Stimulated activated memory B cell treated with anti-CD40 and anti-IgM and Interleukin-4, amounts not matched to agents 10 μg/mL and 1 μg/mL and 100 μg/mL, for 72 hours (primary cell): ENCODE measurements around the gene LRRC53.

Experiments
- ATAC-seq: fragments of 150-1000 bp; cut with Tn5 transposase; 2 replicates; pipeline ENCODE4 v1.10.0; 2021
- H3K27ac Mint-ChIP-seq: one replicate; pipeline ENCODE4 v1.8.0; 2022; ENCODE audit warnings: mild to moderate bottlenecking, mixed read lengths
- H3K27me3 Mint-ChIP-seq: one replicate; pipeline ENCODE4 v1.8.0; 2022; ENCODE audit warnings: mixed read lengths
- H3K36me3 Mint-ChIP-seq: one replicate; pipeline ENCODE4 v1.8.0; 2022; ENCODE audit warnings: mixed read lengths
- H3K4me1 Mint-ChIP-seq: one replicate; pipeline ENCODE4 v1.8.0; 2022; ENCODE audit warnings: mixed read lengths
- H3K4me3 Mint-ChIP-seq: one replicate; pipeline ENCODE4 v1.8.0; 2022; ENCODE audit warnings: mild to moderate bottlenecking, moderate library complexity, mixed read lengths
- H3K9me3 Mint-ChIP-seq: one replicate; pipeline ENCODE4 v1.8.0; 2022; ENCODE audit warnings: mixed read lengths

LRRC53 gene

GRCh38 chr1:74505928-74506710 is 6.3 kb downstream of the LRRC53 start:
- Mint-ChIP-seq H3K27me3 (no peaks in the 10 kb centered on the region), H3K4me1 (peaks cover 6% of the 10 kb centered on the region), H3K9me3 (no peaks in the 10 kb centered on the region), H3K27ac (no peak overlapping the region), H3K36me3 (no peaks in the 10 kb centered on the region), H3K4me3 (no peak overlapping the region)
- no peak for ATAC-seq

- H3K27me3 Mint-ChIP-seq, result no peaks in the 10 kb centered on the region
- no peak for ATAC-seq
- H3K36me3 Mint-ChIP-seq, result no peaks in the 10 kb centered on the region
- peaks cover 6% of the 10 kb centered on the region for H3K4me1 Mint-ChIP-seq
- H3K4me3 Mint-ChIP-seq, result no peak overlapping the region
- H3K9me3 Mint-ChIP-seq, result no peaks in the 10 kb centered on the region
- H3K27ac Mint-ChIP-seq, result no peak overlapping the region
Observed at GRCh38 chr1:74504933-74505512, 7.4 kb downstream of the LRRC53 start.

- H3K27ac Mint-ChIP-seq, result no peak overlapping the region
- H3K4me1 Mint-ChIP-seq, result peaks cover 6% of the 10 kb centered on the region
- H3K27me3 Mint-ChIP-seq, result no peaks in the 10 kb centered on the region
- H3K9me3 Mint-ChIP-seq, result no peaks in the 10 kb centered on the region
- H3K4me3 Mint-ChIP-seq, result no peak overlapping the region
- no peaks in the 10 kb centered on the region for H3K36me3 Mint-ChIP-seq
- peak; percentile 67 for ATAC-seq
Observed at GRCh38 chr1:74504125-74504932, 8.1 kb downstream of the LRRC53 start.

- H3K9me3 Mint-ChIP-seq, result no peaks in the 10 kb centered on the region
- peaks cover 6% of the 10 kb centered on the region for H3K4me1 Mint-ChIP-seq
- no peak overlapping the region for H3K27ac Mint-ChIP-seq
- peak; percentile 67 for ATAC-seq
- no peak overlapping the region for H3K4me3 Mint-ChIP-seq
- no peaks in the 10 kb centered on the region for H3K27me3 Mint-ChIP-seq
- H3K36me3 Mint-ChIP-seq, result no peaks in the 10 kb centered on the region
Observed at GRCh38 chr1:74502858-74503257, 9.6 kb downstream of the LRRC53 start.

- ATAC-seq, result no peak
- Mint-ChIP-seq H3K4me3 (no peak overlapping the region), H3K27ac (no peak overlapping the region), H3K4me1 (peaks cover 6% of the 10 kb centered on the region), H3K27me3 (no peaks in the 10 kb centered on the region), H3K9me3 (no peaks in the 10 kb centered on the region), H3K36me3 (no peaks in the 10 kb centered on the region)
Observed at GRCh38 chr1:74502432-74502831, 10.0 kb downstream of the LRRC53 start.

- Mint-ChIP-seq H3K27ac (no peak overlapping the region), H3K4me1 (peaks cover 6% of the 10 kb centered on the region), H3K36me3 (no peaks in the 10 kb centered on the region), H3K9me3 (no peaks in the 10 kb centered on the region), H3K27me3 (no peaks in the 10 kb centered on the region), H3K4me3 (no peak overlapping the region)
- ATAC-seq, result no peak
Observed at GRCh38 chr1:74498901-74499300, 13.5 kb downstream of the LRRC53 start.

GRCh38 chr1:74496669-74497068 is 15.7 kb downstream of the LRRC53 start:
- no peak overlapping the region for H3K27ac Mint-ChIP-seq
- H3K4me1 Mint-ChIP-seq, result no peaks in the 10 kb centered on the region
- no peaks in the 10 kb centered on the region for H3K9me3 Mint-ChIP-seq
- no peaks in the 10 kb centered on the region for H3K36me3 Mint-ChIP-seq
- no peak for ATAC-seq
- H3K27me3 Mint-ChIP-seq, result no peaks in the 10 kb centered on the region
- no peak overlapping the region for H3K4me3 Mint-ChIP-seq

GRCh38 chr1:74486036-74486435 is 26.4 kb downstream of the LRRC53 start:
- ATAC-seq, result no peak
- no peaks in the 10 kb centered on the region for H3K4me1 Mint-ChIP-seq
- no peaks in the 10 kb centered on the region for H3K36me3 Mint-ChIP-seq
- no peaks in the 10 kb centered on the region for H3K9me3 Mint-ChIP-seq
- H3K27me3 Mint-ChIP-seq, result peaks cover 3% of the 10 kb centered on the region
- H3K27ac Mint-ChIP-seq, result no peak overlapping the region
- no peak overlapping the region for H3K4me3 Mint-ChIP-seq

GRCh38 chr1:74485622-74486021 is 26.8 kb downstream of the LRRC53 start:
- Mint-ChIP-seq H3K27ac (no peak overlapping the region), H3K4me3 (no peak overlapping the region), H3K4me1 (no peaks in the 10 kb centered on the region), H3K9me3 (no peaks in the 10 kb centered on the region), H3K36me3 (no peaks in the 10 kb centered on the region), H3K27me3 (peaks cover 7% of the 10 kb centered on the region)
- ATAC-seq, result no peak

- ATAC-seq, result no peak
- Mint-ChIP-seq H3K27ac (no peak overlapping the region), H3K4me1 (no peaks in the 10 kb centered on the region), H3K9me3 (no peaks in the 10 kb centered on the region), H3K27me3 (peaks cover 16% of the 10 kb centered on the region), H3K36me3 (no peaks in the 10 kb centered on the region), H3K4me3 (no peak overlapping the region)
Observed at GRCh38 chr1:74481607-74482006, 30.8 kb downstream of the LRRC53 start.

GRCh38 chr1:74480068-74480467 is 32.3 kb downstream of the LRRC53 start:
- Mint-ChIP-seq H3K9me3 (no peaks in the 10 kb centered on the region), H3K4me1 (no peaks in the 10 kb centered on the region), H3K27ac (no peak overlapping the region), H3K4me3 (no peak overlapping the region), H3K36me3 (no peaks in the 10 kb centered on the region), H3K27me3 (peaks cover 16% of the 10 kb centered on the region)
- no peak for ATAC-seq

GRCh38 chr1:74478979-74479378 is 33.4 kb downstream of the LRRC53 start:
- no peaks in the 10 kb centered on the region for H3K4me1 Mint-ChIP-seq
- H3K27ac Mint-ChIP-seq, result no peak overlapping the region
- H3K4me3 Mint-ChIP-seq, result no peak overlapping the region
- H3K9me3 Mint-ChIP-seq, result no peaks in the 10 kb centered on the region
- peaks cover 16% of the 10 kb centered on the region for H3K27me3 Mint-ChIP-seq
- H3K36me3 Mint-ChIP-seq, result no peaks in the 10 kb centered on the region
- ATAC-seq, result no peak

- Mint-ChIP-seq H3K27ac (no peak overlapping the region), H3K4me1 (no peaks in the 10 kb centered on the region), H3K9me3 (no peaks in the 10 kb centered on the region), H3K4me3 (no peak overlapping the region), H3K27me3 (peaks cover 10% of the 10 kb centered on the region), H3K36me3 (no peaks in the 10 kb centered on the region)
- ATAC-seq, result no peak
Observed at GRCh38 chr1:74474585-74474984, 37.8 kb downstream of the LRRC53 start.

GRCh38 chr1:74471470-74471869 is 40.9 kb downstream of the LRRC53 start:
- Mint-ChIP-seq H3K27me3 (peaks cover 10% of the 10 kb centered on the region), H3K4me3 (no peak overlapping the region), H3K9me3 (no peaks in the 10 kb centered on the region), H3K27ac (no peak overlapping the region), H3K4me1 (no peaks in the 10 kb centered on the region), H3K36me3 (no peaks in the 10 kb centered on the region)
- no peak for ATAC-seq

- no peaks in the 10 kb centered on the region for H3K9me3 Mint-ChIP-seq
- no peak overlapping the region for H3K27ac Mint-ChIP-seq
- no peaks in the 10 kb centered on the region for H3K36me3 Mint-ChIP-seq
- H3K4me3 Mint-ChIP-seq, result no peak overlapping the region
- H3K4me1 Mint-ChIP-seq, result no peaks in the 10 kb centered on the region
- ATAC-seq, result no peak
- peaks cover 10% of the 10 kb centered on the region for H3K27me3 Mint-ChIP-seq
Observed at GRCh38 chr1:74470936-74471335, 41.5 kb downstream of the LRRC53 start.

- Mint-ChIP-seq H3K36me3 (no peaks in the 10 kb centered on the region), H3K27me3 (peaks cover 10% of the 10 kb centered on the region), H3K4me3 (no peak overlapping the region), H3K27ac (no peak overlapping the region), H3K9me3 (no peaks in the 10 kb centered on the region), H3K4me1 (no peaks in the 10 kb centered on the region)
- ATAC-seq, result no peak
Observed at GRCh38 chr1:74470251-74470650, 42.2 kb downstream of the LRRC53 start.
